SIG-M5 (cell line): ENCODE data around the gene CYB5R4.

Experiments used
- DNase-seq: peaks from one replicate; lab custom pipeline; 2025; lab: John Stamatoyannopoulos, UW

CYB5R4 gene, protein sequence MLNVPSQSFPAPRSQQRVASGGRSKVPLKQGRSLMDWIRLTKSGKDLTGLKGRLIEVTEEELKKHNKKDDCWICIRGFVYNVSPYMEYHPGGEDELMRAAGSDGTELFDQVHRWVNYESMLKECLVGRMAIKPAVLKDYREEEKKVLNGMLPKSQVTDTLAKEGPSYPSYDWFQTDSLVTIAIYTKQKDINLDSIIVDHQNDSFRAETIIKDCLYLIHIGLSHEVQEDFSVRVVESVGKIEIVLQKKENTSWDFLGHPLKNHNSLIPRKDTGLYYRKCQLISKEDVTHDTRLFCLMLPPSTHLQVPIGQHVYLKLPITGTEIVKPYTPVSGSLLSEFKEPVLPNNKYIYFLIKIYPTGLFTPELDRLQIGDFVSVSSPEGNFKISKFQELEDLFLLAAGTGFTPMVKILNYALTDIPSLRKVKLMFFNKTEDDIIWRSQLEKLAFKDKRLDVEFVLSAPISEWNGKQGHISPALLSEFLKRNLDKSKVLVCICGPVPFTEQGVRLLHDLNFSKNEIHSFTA

DNA sequence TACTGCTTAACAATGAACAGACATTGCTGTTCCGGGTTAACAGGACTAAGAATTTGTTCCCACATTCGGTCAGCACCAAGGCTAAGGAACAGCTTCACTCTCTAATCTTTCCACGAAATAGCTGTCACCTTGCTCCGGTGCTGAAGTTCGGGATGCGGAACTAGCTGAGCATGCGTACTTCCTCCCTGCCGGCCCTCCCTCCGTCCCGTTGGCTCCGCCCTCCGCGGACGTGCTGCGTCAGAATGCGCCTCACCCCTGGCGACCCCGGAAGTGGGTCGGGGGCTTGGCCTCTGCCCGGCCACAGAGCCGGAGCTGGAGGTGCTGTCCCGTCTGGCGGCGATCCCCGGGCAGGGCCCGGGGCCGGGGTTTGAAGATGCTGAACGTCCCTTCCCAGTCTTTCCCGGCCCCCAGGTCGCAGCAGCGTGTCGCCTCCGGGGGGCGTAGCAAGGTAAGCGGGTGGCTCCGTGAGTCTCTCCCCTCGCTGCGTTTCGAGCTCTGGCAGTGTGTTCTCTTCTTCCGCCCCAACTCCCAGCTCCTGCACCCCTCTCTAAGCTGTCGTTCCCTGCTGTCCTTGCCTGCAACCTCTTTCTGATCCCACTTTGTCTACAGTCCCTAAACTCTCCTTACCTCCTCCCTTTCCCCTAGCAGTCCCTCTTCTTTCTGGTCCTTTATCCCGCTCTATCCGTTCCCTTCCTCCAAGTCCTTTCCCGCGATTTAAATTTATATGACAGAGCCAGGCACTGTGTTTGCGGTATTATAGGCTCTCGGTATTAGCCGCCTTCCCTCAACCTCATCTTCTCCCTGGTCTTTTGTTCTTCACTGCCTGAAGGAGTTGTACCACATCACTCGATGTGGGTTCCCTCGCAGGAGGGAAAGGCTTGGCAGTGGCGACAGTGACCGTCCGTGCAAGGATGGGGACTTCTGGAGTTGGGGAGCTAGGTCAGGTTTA is at the start of gene CYB5R4:
TSS of gene CYB5R4 (plus strand) at position 280 of the 949 bp plus-strand sequence. CDS start at position 374, 94 bp downstream.
- peak; percentile 8 for DNase-seq

DNA sequence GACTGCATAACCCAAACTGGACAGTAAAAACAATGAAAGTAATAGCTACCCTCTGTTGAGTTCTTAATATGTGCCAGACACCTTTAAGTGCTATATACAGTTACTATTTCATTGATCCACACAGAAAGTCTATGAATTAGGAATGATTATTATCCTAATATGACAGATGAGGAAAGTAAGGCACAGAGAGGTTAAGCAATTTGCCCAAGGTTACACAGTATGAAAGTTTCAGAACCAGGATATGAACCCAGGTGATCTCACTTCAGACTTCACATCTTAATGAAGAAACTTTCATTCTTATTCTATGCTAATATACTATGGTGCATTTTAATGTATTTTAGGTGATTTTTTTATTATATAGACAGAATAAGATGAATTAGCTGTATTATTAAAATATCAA is 46.9 kb upstream of the CYB5R4 start:
- DNase-seq = no peak

DNA sequence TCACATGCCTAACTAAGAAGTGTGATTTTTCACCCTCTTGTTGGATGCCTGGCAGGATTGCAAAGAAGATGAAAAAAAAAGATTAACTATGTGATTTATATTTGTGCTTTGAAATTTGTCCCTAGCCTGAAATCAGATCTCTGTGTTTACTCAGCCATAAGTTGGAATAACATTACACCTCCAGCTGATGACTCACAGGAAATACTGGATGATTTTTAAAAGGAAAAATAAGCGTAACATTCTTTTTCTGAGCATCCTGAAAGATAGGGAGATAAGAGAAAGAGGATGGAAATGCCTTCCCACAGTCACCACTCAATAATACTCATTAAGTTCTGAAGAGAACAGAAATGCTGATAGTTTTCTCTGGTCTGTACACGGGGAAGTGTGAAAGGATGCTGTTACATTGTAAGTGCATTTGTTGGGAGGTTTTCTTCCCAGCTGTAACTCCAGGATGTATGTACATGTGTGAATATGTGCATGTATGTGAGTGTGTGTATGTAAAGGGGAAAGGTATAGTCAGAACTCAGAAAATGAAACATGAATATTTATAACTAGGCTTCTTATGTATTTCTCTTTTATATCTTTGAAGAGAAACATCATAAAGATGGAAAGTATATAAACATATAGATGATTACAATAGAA is 43.7 kb upstream of the CYB5R4 start:
- no peak for DNase-seq

- DNase-seq = no peak
Observed at GRCh38 chr6:83822629-83823169, 36.8 kb upstream of the CYB5R4 start.

- no peak for DNase-seq
Observed at GRCh38 chr6:83824388-83824801, 35.1 kb upstream of the CYB5R4 start.

DNA sequence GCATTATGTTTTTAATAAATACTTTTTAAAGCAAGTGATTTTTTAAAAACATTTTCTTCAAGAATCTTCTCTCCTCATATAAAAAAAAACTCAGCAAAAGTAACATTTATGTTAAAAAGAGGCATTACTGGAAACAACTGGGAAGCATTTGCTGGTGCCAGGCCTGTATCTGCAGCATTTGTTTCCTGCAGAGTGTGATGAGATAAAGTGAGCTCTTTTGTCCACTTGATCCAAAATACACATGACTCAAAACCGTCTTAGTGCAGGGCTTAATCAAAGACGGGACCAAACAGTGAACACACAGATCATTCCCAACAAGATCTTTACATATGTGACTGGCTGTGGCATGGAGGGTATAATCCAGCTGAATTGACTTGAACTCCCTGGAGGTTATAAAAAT is 34.7 kb upstream of the CYB5R4 start:
- no peak for DNase-seq

- no peak for DNase-seq
Observed at GRCh38 chr6:83827050-83827449, 32.4 kb upstream of the CYB5R4 start.

DNA sequence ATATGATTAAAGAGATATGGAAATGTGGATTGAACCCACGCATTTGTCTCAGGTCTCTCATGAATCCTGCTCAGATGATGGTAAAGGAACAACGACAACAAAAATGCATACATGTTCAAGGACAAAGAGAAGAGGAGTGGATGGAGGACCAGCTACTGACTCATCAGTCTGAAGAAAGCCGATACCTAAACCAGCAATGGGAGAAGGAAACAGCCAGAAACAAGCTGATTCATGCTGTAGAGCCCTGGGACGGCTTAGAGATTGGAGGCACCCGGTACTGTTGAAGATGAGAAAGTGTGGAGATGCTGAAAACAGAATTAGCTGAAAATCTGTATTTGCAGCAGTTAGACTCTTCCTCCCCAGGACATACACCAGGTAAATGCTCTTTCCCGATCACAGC is 20.8 kb upstream of the CYB5R4 start:
- DNase-seq = no peak

- DNase-seq = no peak
Observed at GRCh38 chr6:83844170-83844569, 15.3 kb upstream of the CYB5R4 start.

- DNase-seq = no peak
Observed at GRCh38 chr6:83846291-83846690, 13.2 kb upstream of the CYB5R4 start.

- no peak for DNase-seq
Observed at GRCh38 chr6:83847179-83847578, 12.3 kb upstream of the CYB5R4 start.

DNA sequence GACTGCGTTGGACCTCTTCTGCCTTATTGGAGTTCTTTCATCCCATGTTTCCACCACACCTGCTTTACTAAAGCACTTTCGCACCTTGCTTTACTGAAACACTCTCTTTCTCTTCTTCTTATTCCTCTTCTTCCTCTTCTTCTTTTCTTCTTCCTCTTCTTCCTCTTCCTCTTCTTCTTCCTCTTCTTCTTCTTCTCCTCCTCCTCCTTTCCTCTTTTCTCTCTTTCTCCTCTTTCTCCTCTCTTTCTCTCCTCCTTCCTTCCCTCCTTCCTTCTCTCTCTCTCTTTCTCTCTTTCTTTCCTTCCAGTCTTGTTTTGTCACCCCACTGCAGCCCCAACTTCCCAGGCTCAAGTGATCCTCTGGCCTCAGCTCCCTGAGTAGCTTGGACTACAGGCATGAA is 10.4 kb upstream of the CYB5R4 start:
- DNase-seq = no peak

GRCh38 chr6:83849610-83850009 is 9.9 kb upstream of the CYB5R4 start:
- no peak for DNase-seq

- no peak for DNase-seq
Observed at GRCh38 chr6:83852528-83853177, 6.8 kb upstream of the CYB5R4 start.

GRCh38 chr6:83853178-83854000 is 6.1 kb upstream of the CYB5R4 start, which contains the start of gene RIPPLY2:
RIPPLY2 (plus strand) TSS chr6:83853360; CDS start chr6:83853417, 57 bp downstream.
- DNase-seq = no peak

- DNase-seq = no peak
Observed at GRCh38 chr6:83854001-83854501, 5.4 kb upstream of the CYB5R4 start.

DNA sequence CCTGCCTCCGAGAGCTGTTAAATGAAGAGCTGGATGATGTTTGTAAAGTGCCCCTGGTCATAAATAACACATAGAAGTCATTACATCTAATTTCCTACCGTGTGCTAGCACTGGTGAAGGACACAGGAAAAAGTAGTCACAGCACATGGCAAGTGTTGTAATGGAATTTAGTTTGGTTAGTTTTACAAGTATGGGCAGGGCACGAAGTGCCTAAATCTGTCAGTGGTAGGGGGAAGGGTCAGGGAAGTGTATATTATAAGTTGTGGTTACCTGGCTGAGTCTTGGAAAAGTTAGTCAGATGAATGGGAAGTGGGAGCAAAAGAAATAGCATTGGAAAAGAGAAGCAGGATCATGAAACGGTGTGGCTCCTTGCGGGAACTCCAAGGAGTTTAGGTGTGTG is 4.7 kb upstream of the CYB5R4 start:
- no peak for DNase-seq

DNA sequence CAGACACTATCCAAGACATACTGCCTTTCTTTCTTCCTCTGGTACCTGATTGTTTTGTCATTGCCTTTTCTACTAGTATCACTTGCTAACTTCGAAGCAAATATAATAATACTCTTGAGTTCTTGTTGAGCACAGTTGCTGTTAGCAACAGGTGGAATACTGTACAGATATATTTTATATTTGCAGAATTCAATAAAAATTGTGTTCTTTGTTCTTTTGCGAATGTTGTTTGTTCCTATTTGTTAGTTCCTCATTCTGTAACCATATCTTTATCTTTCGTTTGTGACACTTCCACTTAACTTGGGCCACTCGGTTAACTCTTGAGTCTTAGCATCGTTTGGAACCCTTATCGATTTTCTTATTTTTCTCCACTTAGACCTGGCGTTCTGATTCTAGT is 868 bp downstream of the CYB5R4 start:
- no peak for DNase-seq

DNA sequence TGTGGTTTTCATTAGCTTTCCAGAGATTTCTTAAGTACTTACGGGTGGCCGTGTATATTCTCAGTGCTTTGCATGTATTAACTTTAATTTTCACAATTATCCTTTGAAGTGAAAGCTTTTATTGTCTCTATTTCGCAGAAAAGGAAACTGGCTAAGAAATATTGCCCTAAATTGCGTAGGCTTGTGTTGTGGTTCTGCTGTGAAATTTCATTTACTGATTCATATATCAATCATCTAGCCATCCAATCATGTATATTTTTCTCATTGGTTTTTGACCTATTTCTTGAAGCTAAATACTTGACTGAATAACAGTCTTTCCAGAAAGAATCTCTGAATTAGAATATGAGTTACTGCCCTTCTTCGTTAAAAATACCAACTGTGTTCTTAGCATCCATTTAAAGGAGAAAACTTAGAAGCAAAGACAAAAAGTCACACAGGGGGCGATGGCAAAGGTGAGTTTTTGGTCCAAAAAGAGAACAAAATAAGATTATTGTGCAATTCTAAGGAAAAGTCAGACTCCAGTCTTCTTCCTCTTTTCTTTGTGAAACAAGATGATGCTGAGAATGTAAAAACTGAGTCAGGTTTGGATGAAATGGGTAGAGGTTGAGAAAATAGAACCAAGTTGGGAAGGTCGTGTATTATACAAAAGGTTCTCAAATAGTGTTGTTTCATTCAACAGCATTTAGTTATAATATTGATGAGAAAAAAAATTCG is 1.4 kb downstream of the CYB5R4 start:
- DNase-seq = no peak
